Measurements from ENCODE around the gene OOSP4B.

The OOSP4B gene

GRCh38 chr11:60056349-60056969 lies 39.5 kb downstream of the OOSP4B start, which contains the start of gene MS4A3:
Gene MS4A3 (plus strand): TSS chr11:60056665. CDS start chr11:60061161, 4,496 bp downstream.
- no peak within 1 kb of the TSS for H2AFZ ChIP-seq (ENCODE audit: insufficient read depth, low read length, poor library complexity)
- H3K9ac ChIP-seq (ENCODE audit: low read length): no peak within 1 kb of the TSS
- no peaks in the 10 kb centered on the region for H3K9me3 ChIP-seq (ENCODE audit: insufficient read depth, low read depth, low read length)
- peaks cover 1% of the 10 kb centered on the region for H3K79me2 ChIP-seq (ENCODE audit: control insufficient read depth, insufficient read depth, low read length, poor library complexity)
- no peak within 1 kb of the TSS for H3K23ac ChIP-seq (ENCODE audit: low read length)
- no peak within 1 kb of the TSS for H4K12ac ChIP-seq (ENCODE audit: low read depth, low read length)
- H3K14ac ChIP-seq (ENCODE audit: low read length): no peak within 1 kb of the TSS
- WGBS (ENCODE audit: extremely low coverage, insufficient coverage, insufficient read length): no CpG with 5 or more reads among the region's 8 CpGs
- no peak within 1 kb of the TSS for H3K27ac ChIP-seq (ENCODE audit: low read depth, low read length)
- H3K4ac ChIP-seq (ENCODE audit: low read depth, low read length): no peak within 1 kb of the TSS
- H2BK12ac ChIP-seq (ENCODE audit: low read length): no peak within 1 kb of the TSS
- H3K36me3 ChIP-seq (ENCODE audit: control insufficient read depth in 1 of 2, insufficient read depth in 2 of 2, low read length in 2 of 2): no peaks in the 10 kb centered on the region
- H3K18ac ChIP-seq (ENCODE audit: low read length): no peak within 1 kb of the TSS
- DNase-seq: peak; percentile 24 to 31
- H3K27me3 ChIP-seq (ENCODE audit: insufficient read depth, low read length): no peaks in the 10 kb centered on the region
- no peak within 1 kb of the TSS for H4K91ac ChIP-seq (ENCODE audit: low read depth, low read length)
- no peak within 1 kb of the TSS for H4K8ac ChIP-seq (ENCODE audit: low read depth, low read length)
- H2BK5ac ChIP-seq (ENCODE audit: low read depth, low read length, poor library complexity): no peak within 1 kb of the TSS
- H2AK5ac ChIP-seq (ENCODE audit: low read length): no peak within 1 kb of the TSS
- H3K4me3 ChIP-seq (ENCODE audit: low read depth, low read length): no peak within 1 kb of the TSS
- no peaks in the 10 kb centered on the region for H3K4me1 ChIP-seq (ENCODE audit: control insufficient read depth in 1 of 2, insufficient read depth in 2 of 2, low read length in 2 of 2)
- no peak within 1 kb of the TSS for H2BK120ac ChIP-seq (ENCODE audit: insufficient read depth, low read length, poor library complexity)
- H3K4me2 ChIP-seq (ENCODE audit: low read length): no peak within 1 kb of the TSS
- no peaks in the 10 kb centered on the region for H3K79me1 ChIP-seq (ENCODE audit: low read length)

- H3K23ac ChIP-seq (ENCODE audit: low read length): no peak overlapping the region
- no peak overlapping the region for H4K8ac ChIP-seq (ENCODE audit: low read depth, low read length)
- H3K4me3 ChIP-seq (ENCODE audit: low read depth, low read length): no peak overlapping the region
- peaks cover 1% of the 10 kb centered on the region for H3K79me2 ChIP-seq (ENCODE audit: control insufficient read depth, insufficient read depth, low read length, poor library complexity)
- no peak overlapping the region for H2BK120ac ChIP-seq (ENCODE audit: insufficient read depth, low read length, poor library complexity)
- no peak overlapping the region for H4K12ac ChIP-seq (ENCODE audit: low read depth, low read length)
- H3K79me1 ChIP-seq (ENCODE audit: low read length): no peaks in the 10 kb centered on the region
- H2AK5ac ChIP-seq (ENCODE audit: low read length): no peak overlapping the region
- no peak overlapping the region for H3K9ac ChIP-seq (ENCODE audit: low read length)
- H2AFZ ChIP-seq (ENCODE audit: insufficient read depth, low read length, poor library complexity): no peak overlapping the region
- H3K14ac ChIP-seq (ENCODE audit: low read length): no peak overlapping the region
- H3K4me1 ChIP-seq (ENCODE audit: control insufficient read depth in 1 of 2, insufficient read depth in 2 of 2, low read length in 2 of 2): no peaks in the 10 kb centered on the region
- no peaks in the 10 kb centered on the region for H3K36me3 ChIP-seq (ENCODE audit: control insufficient read depth in 1 of 2, insufficient read depth in 2 of 2, low read length in 2 of 2)
- no peak overlapping the region for H2BK5ac ChIP-seq (ENCODE audit: low read depth, low read length, poor library complexity)
- no peak overlapping the region for H4K91ac ChIP-seq (ENCODE audit: low read depth, low read length)
- H3K27me3 ChIP-seq (ENCODE audit: insufficient read depth, low read length): no peaks in the 10 kb centered on the region
- no peak overlapping the region for H3K18ac ChIP-seq (ENCODE audit: low read length)
- H3K9me3 ChIP-seq (ENCODE audit: insufficient read depth, low read depth, low read length): no peaks in the 10 kb centered on the region
- no peak for DNase-seq
- H2BK12ac ChIP-seq (ENCODE audit: low read length): no peak overlapping the region
- no peak overlapping the region for H3K27ac ChIP-seq (ENCODE audit: low read depth, low read length)
- H3K4me2 ChIP-seq (ENCODE audit: low read length): no peak overlapping the region
- WGBS (ENCODE audit: extremely low coverage, insufficient coverage, insufficient read length): no CpG with 5 or more reads among the region's 3 CpGs
- no peak overlapping the region for H3K4ac ChIP-seq (ENCODE audit: low read depth, low read length)
These were observed 42.1 kb downstream of the OOSP4B start for GRCh38 chr11:60059052-60059451.

- Histone ChIP-seq H3K23ac (ENCODE audit: low read length) (no peak overlapping the region), H2AFZ (ENCODE audit: insufficient read depth, low read length, poor library complexity) (no peak overlapping the region), H3K79me2 (ENCODE audit: control insufficient read depth, insufficient read depth, low read length, poor library complexity) (peaks cover 1% of the 10 kb centered on the region), H3K9me3 (ENCODE audit: insufficient read depth, low read depth, low read length) (no peaks in the 10 kb centered on the region), H3K4me1 (ENCODE audit: control insufficient read depth in 1 of 2, insufficient read depth in 2 of 2, low read length in 2 of 2) (no peaks in the 10 kb centered on the region), H4K12ac (ENCODE audit: low read depth, low read length) (no peak overlapping the region), H3K36me3 (ENCODE audit: control insufficient read depth in 1 of 2, insufficient read depth in 2 of 2, low read length in 2 of 2) (no peaks in the 10 kb centered on the region), H3K27ac (ENCODE audit: low read depth, low read length) (no peak overlapping the region), H4K8ac (ENCODE audit: low read depth, low read length) (no peak overlapping the region), H3K14ac (ENCODE audit: low read length) (no peak overlapping the region), H3K4me3 (ENCODE audit: low read depth, low read length) (no peak overlapping the region), H3K79me1 (ENCODE audit: low read length) (no peaks in the 10 kb centered on the region), H3K18ac (ENCODE audit: low read length) (no peak overlapping the region), H2AK5ac (ENCODE audit: low read length) (no peak overlapping the region), H2BK5ac (ENCODE audit: low read depth, low read length, poor library complexity) (no peak overlapping the region), H3K4me2 (ENCODE audit: low read length) (no peak overlapping the region), H2BK12ac (ENCODE audit: low read length) (no peak overlapping the region), H3K27me3 (ENCODE audit: insufficient read depth, low read length) (no peaks in the 10 kb centered on the region), H3K9ac (ENCODE audit: low read length) (no peak overlapping the region), H3K4ac (ENCODE audit: low read depth, low read length) (no peak overlapping the region), H2BK120ac (ENCODE audit: insufficient read depth, low read length, poor library complexity) (no peak overlapping the region), H4K91ac (ENCODE audit: low read depth, low read length) (no peak overlapping the region)
- DNase-seq: no peak
- no CpG with 5 or more reads among the region's 4 CpGs for WGBS (ENCODE audit: extremely low coverage, insufficient coverage, insufficient read length)
These were observed 42.7 kb downstream of the OOSP4B start for GRCh38 chr11:60059521-60060240.

- Histone ChIP-seq H3K23ac (ENCODE audit: low read length) (no peak overlapping the region), H2BK12ac (ENCODE audit: low read length) (no peak overlapping the region), H4K12ac (ENCODE audit: low read depth, low read length) (no peak overlapping the region), H3K27me3 (ENCODE audit: insufficient read depth, low read length) (no peaks in the 10 kb centered on the region), H3K18ac (ENCODE audit: low read length) (no peak overlapping the region), H3K14ac (ENCODE audit: low read length) (no peak overlapping the region), H2BK120ac (ENCODE audit: insufficient read depth, low read length, poor library complexity) (no peak overlapping the region), H4K8ac (ENCODE audit: low read depth, low read length) (no peak overlapping the region), H2BK5ac (ENCODE audit: low read depth, low read length, poor library complexity) (no peak overlapping the region), H2AFZ (ENCODE audit: insufficient read depth, low read length, poor library complexity) (no peak overlapping the region), H3K4me1 (ENCODE audit: control insufficient read depth in 1 of 2, insufficient read depth in 2 of 2, low read length in 2 of 2) (no peaks in the 10 kb centered on the region), H3K4me2 (ENCODE audit: low read length) (no peak overlapping the region), H3K27ac (ENCODE audit: low read depth, low read length) (no peak overlapping the region), H3K9ac (ENCODE audit: low read length) (no peak overlapping the region), H2AK5ac (ENCODE audit: low read length) (no peak overlapping the region), H4K91ac (ENCODE audit: low read depth, low read length) (no peak overlapping the region), H3K79me2 (ENCODE audit: control insufficient read depth, insufficient read depth, low read length, poor library complexity) (no peaks in the 10 kb centered on the region), H3K79me1 (ENCODE audit: low read length) (no peaks in the 10 kb centered on the region), H3K36me3 (ENCODE audit: control insufficient read depth in 1 of 2, insufficient read depth in 2 of 2, low read length in 2 of 2) (no peaks in the 10 kb centered on the region), H3K4me3 (ENCODE audit: low read depth, low read length) (no peak overlapping the region), H3K4ac (ENCODE audit: low read depth, low read length) (no peak overlapping the region), H3K9me3 (ENCODE audit: insufficient read depth, low read depth, low read length) (no peaks in the 10 kb centered on the region)
- WGBS (ENCODE audit: extremely low coverage, insufficient coverage, insufficient read length): no CpG with 5 or more reads among the region's 1 CpG
- no peak for DNase-seq
These were observed 47.1 kb downstream of the OOSP4B start for GRCh38 chr11:60064111-60064510.
